Measurements from ENCODE around the gene PPP2R2B. TPM values are rescaled to one million over a fixed set of nuclear protein-coding genes. Genes with fewer than 3 reads are reported as not detected.

PPP2R2B gene
- total RNA-seq, 3 donors from 2014 or later = 0.99 to 5.9 (median 1.2) TPM

GRCh38 chr5:146802945-146803522, 75.5 kb downstream of the PPP2R2B start:
- Histone ChIP-seq H3K4me1 (ENCODE audit: low read depth) (no peaks in the 10 kb centered on the region), H3K9me3 (no peaks in the 10 kb centered on the region), H3K4me3 (no peak overlapping the region), H3K36me3 (ENCODE audit: low read depth) (no peaks in the 10 kb centered on the region)
- TF ChIP-seq, protein P1, sequence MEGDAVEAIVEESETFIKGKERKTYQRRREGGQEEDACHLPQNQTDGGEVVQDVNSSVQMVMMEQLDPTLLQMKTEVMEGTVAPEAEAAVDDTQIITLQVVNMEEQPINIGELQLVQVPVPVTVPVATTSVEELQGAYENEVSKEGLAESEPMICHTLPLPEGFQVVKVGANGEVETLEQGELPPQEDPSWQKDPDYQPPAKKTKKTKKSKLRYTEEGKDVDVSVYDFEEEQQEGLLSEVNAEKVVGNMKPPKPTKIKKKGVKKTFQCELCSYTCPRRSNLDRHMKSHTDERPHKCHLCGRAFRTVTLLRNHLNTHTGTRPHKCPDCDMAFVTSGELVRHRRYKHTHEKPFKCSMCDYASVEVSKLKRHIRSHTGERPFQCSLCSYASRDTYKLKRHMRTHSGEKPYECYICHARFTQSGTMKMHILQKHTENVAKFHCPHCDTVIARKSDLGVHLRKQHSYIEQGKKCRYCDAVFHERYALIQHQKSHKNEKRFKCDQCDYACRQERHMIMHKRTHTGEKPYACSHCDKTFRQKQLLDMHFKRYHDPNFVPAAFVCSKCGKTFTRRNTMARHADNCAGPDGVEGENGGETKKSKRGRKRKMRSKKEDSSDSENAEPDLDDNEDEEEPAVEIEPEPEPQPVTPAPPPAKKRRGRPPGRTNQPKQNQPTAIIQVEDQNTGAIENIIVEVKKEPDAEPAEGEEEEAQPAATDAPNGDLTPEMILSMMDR (IDR thresholded peaks at IDR 0.05) = no peak
- ATAC-seq (no peak), DNase-seq (no peak)
- intact Hi-C loops (cut with DNase I, micrococcal nuclease) = no loop called here

GRCh38 chr5:146799671-146800070, 78.9 kb downstream of the PPP2R2B start:
- H3K9me3 ChIP-seq = no peaks in the 10 kb centered on the region
- H3K36me3 ChIP-seq (ENCODE audit: low read depth) = no peaks in the 10 kb centered on the region
- intact Hi-C loops (cut with DNase I, micrococcal nuclease) = no loop called here
- ATAC-seq = no peak
- no peak overlapping the region for H3K4me3 ChIP-seq
- no peak for DNase-seq
- no peaks in the 10 kb centered on the region for H3K4me1 ChIP-seq (ENCODE audit: low read depth)
- TF ChIP-seq, protein P1 (IDR thresholded peaks at IDR 0.05) = no peak

GRCh38 chr5:146799231-146799630, 79.3 kb downstream of the PPP2R2B start:
- Histone ChIP-seq H3K4me1 (ENCODE audit: low read depth) (no peaks in the 10 kb centered on the region), H3K9me3 (no peaks in the 10 kb centered on the region), H3K4me3 (no peak overlapping the region), H3K36me3 (ENCODE audit: low read depth) (no peaks in the 10 kb centered on the region)
- TF ChIP-seq, protein P1 (IDR thresholded peaks at IDR 0.05) = no peak
- ATAC-seq (no peak), DNase-seq (no peak)
- intact Hi-C loops (cut with DNase I, micrococcal nuclease) = no loop called here

GRCh38 chr5:146797658-146798057, 80.9 kb downstream of the PPP2R2B start:
- H3K9me3 ChIP-seq = no peaks in the 10 kb centered on the region
- TF ChIP-seq, protein P1 (IDR thresholded peaks at IDR 0.05) = no peak
- intact Hi-C loops (cut with DNase I, micrococcal nuclease) = no loop called here
- H3K4me3 ChIP-seq = no peak overlapping the region
- DNase-seq (no peak), ATAC-seq (no peak)
- H3K4me1 ChIP-seq (ENCODE audit: low read depth) = no peaks in the 10 kb centered on the region
- no peaks in the 10 kb centered on the region for H3K36me3 ChIP-seq (ENCODE audit: low read depth)

DNA sequence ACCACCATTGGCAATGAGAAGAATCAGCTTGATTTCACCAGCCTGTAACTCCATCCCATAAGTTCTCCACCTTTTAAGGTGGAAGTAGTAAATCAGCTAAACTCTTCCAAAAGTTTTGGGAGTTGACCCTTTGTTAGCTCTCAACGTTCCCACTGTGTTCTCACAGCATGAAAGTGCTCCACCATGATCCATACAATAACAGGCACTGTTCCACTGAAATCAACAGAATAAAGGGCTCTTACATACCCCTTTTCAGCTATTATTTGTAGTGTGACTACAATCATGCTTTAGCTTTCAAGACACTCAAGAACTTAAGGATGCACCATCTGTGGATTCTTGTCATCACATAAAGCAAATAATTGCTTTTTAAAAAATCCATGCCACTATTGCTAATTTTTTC, 81.6 kb downstream of the PPP2R2B start:
- intact Hi-C loops (cut with DNase I, micrococcal nuclease) = no loop called here
- H3K4me3 ChIP-seq = no peak overlapping the region
- DNase-seq (no peak), ATAC-seq (no peak)
- H3K9me3 ChIP-seq = no peaks in the 10 kb centered on the region
- H3K4me1 ChIP-seq (ENCODE audit: low read depth) = no peaks in the 10 kb centered on the region
- H3K36me3 ChIP-seq (ENCODE audit: low read depth) = no peaks in the 10 kb centered on the region
- TF ChIP-seq, protein P1 (IDR thresholded peaks at IDR 0.05) = no peak

DNA sequence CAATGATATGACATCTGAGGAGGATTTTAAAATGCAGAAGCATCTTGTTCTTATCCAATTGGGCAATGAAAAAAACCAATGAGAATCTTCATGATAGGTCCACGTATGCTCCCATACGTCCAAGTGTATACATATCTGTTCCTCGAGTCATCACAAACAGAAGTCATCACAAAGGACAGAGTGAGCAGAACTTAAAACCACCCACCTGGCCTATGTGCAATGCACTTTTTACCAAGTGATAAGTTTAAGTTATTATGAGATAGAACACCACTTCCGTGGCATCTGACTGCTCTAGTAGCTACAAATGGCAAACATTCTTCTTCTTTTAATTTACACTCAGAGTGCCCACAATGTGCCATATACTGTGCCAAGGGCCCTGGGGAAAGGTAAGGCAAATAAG, 82.4 kb downstream of the PPP2R2B start:
- intact Hi-C loops (cut with DNase I, micrococcal nuclease) = no loop called here
- TF ChIP-seq, protein P1 (IDR thresholded peaks at IDR 0.05) = no peak
- H3K4me3 ChIP-seq = no peak overlapping the region
- H3K36me3 ChIP-seq (ENCODE audit: low read depth) = no peaks in the 10 kb centered on the region
- no peak for ATAC-seq
- no peaks in the 10 kb centered on the region for H3K4me1 ChIP-seq (ENCODE audit: low read depth)
- DNase-seq = no peak
- no peaks in the 10 kb centered on the region for H3K9me3 ChIP-seq
